NCI-H2227 treated with DMSO at 0.1 percent for 48 hours (cell line): ENCODE results near the gene RTRAF.

Experiments used
- DNase-seq: peaks from one replicate; lab custom pipeline; 2025; lab: John Stamatoyannopoulos, UW

Gene RTRAF

GRCh38 chr14:52020866-52021717 lies 31.7 kb downstream of the RTRAF start:
- no peak for DNase-seq

GRCh38 chr14:52021957-52022600 lies 32.7 kb downstream of the RTRAF start:
- DNase-seq, result no peak

GRCh38 chr14:52023518-52023917 lies 34.2 kb downstream of the RTRAF start:
- no peak for DNase-seq

GRCh38 chr14:52025310-52025709 lies 36.0 kb downstream of the RTRAF start:
- DNase-seq, result no peak

GRCh38 chr14:52026017-52026660 lies 36.8 kb downstream of the RTRAF start:
- DNase-seq, result no peak

- DNase-seq, result no peak
Observed at GRCh38 chr14:52026901-52027300, 37.6 kb downstream of the RTRAF start.

GRCh38 chr14:52029881-52030280 lies 40.5 kb downstream of the RTRAF start:
- no peak for DNase-seq

- no peak for DNase-seq
Observed at GRCh38 chr14:52031781-52032180, 42.4 kb downstream of the RTRAF start.

GRCh38 chr14:52032204-52032801 lies 43.0 kb downstream of the RTRAF start:
- no peak for DNase-seq

GRCh38 chr14:52033101-52033642 lies 43.8 kb downstream of the RTRAF start:
- no peak for DNase-seq

GRCh38 chr14:52039124-52039815 lies 49.9 kb downstream of the RTRAF start:
- DNase-seq, result no peak

GRCh38 chr14:52040598-52040997 lies 51.3 kb downstream of the RTRAF start:
- DNase-seq, result no peak

- no peak for DNase-seq
Observed at GRCh38 chr14:52042371-52043289, 53.3 kb downstream of the RTRAF start.

GRCh38 chr14:52043690-52044089 lies 54.3 kb downstream of the RTRAF start:
- no peak for DNase-seq

GRCh38 chr14:52044791-52045522 lies 55.6 kb downstream of the RTRAF start:
- no peak for DNase-seq

GRCh38 chr14:52046376-52046917 lies 57.1 kb downstream of the RTRAF start:
- no peak for DNase-seq

GRCh38 chr14:52048116-52048515 lies 58.8 kb downstream of the RTRAF start:
- DNase-seq, result no peak

GRCh38 chr14:52048641-52049204 lies 59.4 kb downstream of the RTRAF start:
- DNase-seq, result no peak

- no peak for DNase-seq
Observed at GRCh38 chr14:52049271-52049670, 59.9 kb downstream of the RTRAF start.
